Measurements from ENCODE around the gene COIL.
"Not testable (repeated sequence)": the region's sequence is repeated elsewhere in the genome, so short reads cannot be mapped to it uniquely, and the experiment has no call there.

Gene COIL

DNA sequence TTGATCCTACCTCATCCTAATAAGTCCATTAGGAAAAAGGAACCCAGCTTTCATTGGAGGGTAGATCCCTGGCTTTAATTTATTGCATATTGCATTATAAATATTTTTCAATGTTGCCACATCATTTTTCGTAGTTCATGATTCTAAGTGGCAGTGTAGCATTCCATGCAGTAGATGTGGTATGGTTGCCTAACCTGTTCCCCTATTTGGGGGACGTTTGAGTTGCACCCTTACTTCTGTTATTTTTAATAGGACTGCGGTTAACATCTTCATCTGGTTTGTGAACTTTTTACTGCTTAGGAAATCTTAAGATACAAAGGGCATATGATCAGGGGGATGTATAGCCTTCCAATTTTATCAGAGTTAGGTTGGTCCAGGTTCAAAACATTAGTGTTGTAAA is 22.5 kb upstream of the COIL start:
- in situ Hi-C loops (cut with HindIII; ENCODE audit: low pct_ligation_motif_present, low sequenced_read_pairs): no loop called here
- TF ChIP-seq CTCF (IDR thresholded peaks at IDR 0.05; ENCODE audit: low read depth, low read length, missing control alignments): no peak
- Histone ChIP-seq H3K36me3 (replicated peaks) (peaks cover 3% of the 10 kb centered on the region), H3K27ac (no peak overlapping the region), H3K4me3 (ENCODE audit: low read depth, low read length) (no peak overlapping the region), H3K27me3 (replicated peaks) (no peaks in the 10 kb centered on the region)
- no peak for DNase-seq

GRCh38 chr17:56982312-56982711 is 21.5 kb upstream of the COIL start:
- no peak for DNase-seq
- H3K27me3 ChIP-seq (replicated peaks): no peaks in the 10 kb centered on the region
- no peak overlapping the region for H3K4me3 ChIP-seq (ENCODE audit: low read depth, low read length)
- no peaks in the 10 kb centered on the region for H3K36me3 ChIP-seq (replicated peaks)
- H3K27ac ChIP-seq: no peak overlapping the region
- in situ Hi-C loops (cut with HindIII; ENCODE audit: low pct_ligation_motif_present, low sequenced_read_pairs): no loop called here
- no peak for TF ChIP-seq CTCF (IDR thresholded peaks at IDR 0.05; ENCODE audit: low read depth, low read length, missing control alignments)

GRCh38 chr17:56980526-56980925 is 19.7 kb upstream of the COIL start:
- H3K27ac ChIP-seq; H3K36me3 ChIP-seq (replicated peaks); H3K27me3 ChIP-seq (replicated peaks); H3K4me3 ChIP-seq (ENCODE audit: low read depth, low read length); DNase-seq; in situ Hi-C loops (cut with HindIII; ENCODE audit: low pct_ligation_motif_present, low sequenced_read_pairs): not testable (repeated sequence)

GRCh38 chr17:56979091-56979480 is 18.2 kb upstream of the COIL start:
- Histone ChIP-seq H3K27me3 (replicated peaks) (no peaks in the 10 kb centered on the region), H3K27ac (no peak overlapping the region), H3K36me3 (replicated peaks) (no peaks in the 10 kb centered on the region), H3K4me3 (ENCODE audit: low read depth, low read length) (no peak overlapping the region)
- TF ChIP-seq CTCF (IDR thresholded peaks at IDR 0.05; ENCODE audit: low read depth, low read length, missing control alignments): no peak
- in situ Hi-C loops (cut with HindIII; ENCODE audit: low pct_ligation_motif_present, low sequenced_read_pairs): no loop called here
- no peak for DNase-seq

- no peak for TF ChIP-seq CTCF (IDR thresholded peaks at IDR 0.05; ENCODE audit: low read depth, low read length, missing control alignments)
- Histone ChIP-seq H3K27ac (no peak overlapping the region), H3K27me3 (replicated peaks) (no peaks in the 10 kb centered on the region), H3K36me3 (replicated peaks) (no peaks in the 10 kb centered on the region), H3K4me3 (ENCODE audit: low read depth, low read length) (peak overlapping the region; percentile 80)
- no peak for DNase-seq
- in situ Hi-C loops (cut with HindIII; ENCODE audit: low pct_ligation_motif_present, low sequenced_read_pairs): no loop called here
Measured at GRCh38 chr17:56978441-56979090, 17.7 kb upstream of the COIL start.

DNA sequence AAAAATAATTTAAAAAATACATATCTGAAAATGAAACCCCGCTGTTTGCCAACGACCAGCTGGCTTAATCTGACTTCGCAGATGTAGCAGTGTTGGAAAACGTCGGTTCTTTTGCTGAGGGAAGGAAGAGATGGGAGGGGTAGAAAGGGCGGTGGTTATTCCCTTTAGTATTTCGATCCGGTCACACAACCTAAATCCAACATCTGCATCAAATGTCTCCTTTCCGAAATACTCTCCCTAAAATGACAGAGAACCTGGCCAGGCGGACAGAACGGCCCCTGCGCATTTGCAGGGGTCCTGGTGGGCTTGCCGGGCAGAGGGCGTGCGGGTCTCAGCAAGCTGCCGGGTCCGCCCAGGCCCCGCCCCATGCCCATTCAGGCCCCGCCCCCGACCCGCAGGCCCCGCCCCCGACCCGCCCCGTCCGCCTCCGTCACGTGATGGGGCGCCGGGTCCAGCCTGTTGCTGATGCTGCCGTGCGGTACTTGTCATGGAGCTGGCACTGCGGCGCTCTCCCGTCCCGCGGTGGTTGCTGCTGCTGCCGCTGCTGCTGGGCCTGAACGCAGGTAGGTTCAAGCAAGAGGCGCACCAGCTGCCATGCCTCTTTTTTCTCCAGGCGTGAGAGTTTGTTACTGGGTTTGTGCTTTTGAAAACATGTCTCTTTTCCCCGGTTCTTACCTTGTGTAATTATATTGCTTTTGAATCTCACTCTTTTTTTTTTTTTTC is 17.0 kb upstream of the COIL start, which contains the start of gene SCPEP1:
SCPEP1 (plus strand) TSS at position 459 of the 723 bp plus-strand sequence; CDS start at position 488, 29 bp downstream.
- in situ Hi-C loops (cut with HindIII; ENCODE audit: low pct_ligation_motif_present, low sequenced_read_pairs): no loop called here
- peak; percentile 67 for DNase-seq
- no peak for TF ChIP-seq CTCF (IDR thresholded peaks at IDR 0.05; ENCODE audit: low read depth, low read length, missing control alignments)
- Histone ChIP-seq H3K27ac (no peak within 1 kb of the TSS), H3K4me3 (ENCODE audit: low read depth, low read length) (peak within 1 kb of the TSS; percentile 80), H3K27me3 (replicated peaks) (no peaks in the 10 kb centered on the region), H3K36me3 (replicated peaks) (no peaks in the 10 kb centered on the region)
